Stimulated activated CD4-positive, alpha-beta T cell treated with anti-CD3 and anti-CD28 coated beads, Interleukin-1b, Interleukin-23, amount 100 ng/mL, for 48 hours (primary cell): ENCODE data around the gene CDKN2B-AS1.
A peak's percentile ranks its signal among the peaks of the same experiment; 100 is the strongest.

Source experiments
- DNase-seq: peaks from one replicate; pipeline ENCODE4 v3.0.0-alpha.2; 2020

The CDKN2B-AS1 gene

GRCh38 chr9:22124263-22125011, 129.8 kb downstream of the CDKN2B-AS1 start:
- no peak for DNase-seq

- DNase-seq = no peak
These were observed 134.5 kb downstream of the CDKN2B-AS1 start for GRCh38 chr9:22129133-22129532.

- no peak for DNase-seq
These were observed 135.0 kb downstream of the CDKN2B-AS1 start for GRCh38 chr9:22129633-22130032.

- no peak for DNase-seq
These were observed 137.2 kb downstream of the CDKN2B-AS1 start for GRCh38 chr9:22131817-22132216.

GRCh38 chr9:22134390-22134789, 139.8 kb downstream of the CDKN2B-AS1 start:
- no peak for DNase-seq

- no peak for DNase-seq
These were observed 142.0 kb downstream of the CDKN2B-AS1 start for GRCh38 chr9:22136461-22137096.

- DNase-seq = no peak
These were observed 144.5 kb downstream of the CDKN2B-AS1 start for GRCh38 chr9:22138956-22139660.

- no peak for DNase-seq
These were observed 147.3 kb downstream of the CDKN2B-AS1 start for GRCh38 chr9:22141908-22142307.

- no peak for DNase-seq
These were observed 148.1 kb downstream of the CDKN2B-AS1 start for GRCh38 chr9:22142671-22143070.

- no peak for DNase-seq
These were observed 149.4 kb downstream of the CDKN2B-AS1 start for GRCh38 chr9:22143799-22144625.

- DNase-seq = no peak
These were observed 152.0 kb downstream of the CDKN2B-AS1 start for GRCh38 chr9:22146604-22147003.

- DNase-seq = peak; percentile 4
These were observed 153.4 kb downstream of the CDKN2B-AS1 start for GRCh38 chr9:22147813-22148527.

GRCh38 chr9:22148528-22148875, 153.9 kb downstream of the CDKN2B-AS1 start:
- no peak for DNase-seq

GRCh38 chr9:22148876-22149637, 154.5 kb downstream of the CDKN2B-AS1 start:
- DNase-seq = no peak

- DNase-seq = no peak
These were observed 159.5 kb downstream of the CDKN2B-AS1 start for GRCh38 chr9:22154064-22154463.

- no peak for DNase-seq
These were observed 162.0 kb downstream of the CDKN2B-AS1 start for GRCh38 chr9:22156586-22156985.

GRCh38 chr9:22157276-22157675, 162.7 kb downstream of the CDKN2B-AS1 start:
- no peak for DNase-seq

- no peak for DNase-seq
These were observed 163.2 kb downstream of the CDKN2B-AS1 start for GRCh38 chr9:22157828-22158227.

- no peak for DNase-seq
These were observed 163.7 kb downstream of the CDKN2B-AS1 start for GRCh38 chr9:22158271-22158670.

GRCh38 chr9:22158927-22159346, 164.3 kb downstream of the CDKN2B-AS1 start:
- no peak for DNase-seq

GRCh38 chr9:22159586-22159985, 165.0 kb downstream of the CDKN2B-AS1 start:
- DNase-seq = no peak

GRCh38 chr9:22160221-22160620, 165.6 kb downstream of the CDKN2B-AS1 start:
- DNase-seq = no peak
